ENCODE measurements around the gene KCTD17. TPM values are rescaled to one million over a fixed set of nuclear protein-coding genes. Genes with fewer than 3 reads are reported as not detected.

The KCTD17 gene, protein sequence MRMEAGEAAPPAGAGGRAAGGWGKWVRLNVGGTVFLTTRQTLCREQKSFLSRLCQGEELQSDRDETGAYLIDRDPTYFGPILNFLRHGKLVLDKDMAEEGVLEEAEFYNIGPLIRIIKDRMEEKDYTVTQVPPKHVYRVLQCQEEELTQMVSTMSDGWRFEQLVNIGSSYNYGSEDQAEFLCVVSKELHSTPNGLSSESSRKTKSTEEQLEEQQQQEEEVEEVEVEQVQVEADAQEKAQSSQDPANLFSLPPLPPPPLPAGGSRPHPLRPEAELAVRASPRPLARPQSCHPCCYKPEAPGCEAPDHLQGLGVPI
- 2.0 TPM for total RNA-seq

GRCh38 chr22:37051391-37052385 lies at the start of gene KCTD17:
TSS of gene KCTD17 (plus strand) at chr22:37051742. CDS start at chr22:37051761, 19 bp downstream.
- DNase-seq (ENCODE audit: low spot score) = peak; percentile 66

GRCh38 chr22:37001826-37002225 lies 49.7 kb upstream of the KCTD17 start:
- DNase-seq (ENCODE audit: low spot score) = no peak
- no peak for ATAC-seq

More at GRCh38 chr22:37051391-37052385, at the start of gene KCTD17:
- ATAC-seq = peak; percentile 85

- ATAC-seq (no peak), DNase-seq (ENCODE audit: low spot score) (no peak)
Observed at GRCh38 chr22:37002633-37003032, 48.9 kb upstream of the KCTD17 start.

- ATAC-seq (no peak), DNase-seq (ENCODE audit: low spot score) (no peak)
Observed at GRCh38 chr22:37007651-37008050, 43.9 kb upstream of the KCTD17 start.

DNA sequence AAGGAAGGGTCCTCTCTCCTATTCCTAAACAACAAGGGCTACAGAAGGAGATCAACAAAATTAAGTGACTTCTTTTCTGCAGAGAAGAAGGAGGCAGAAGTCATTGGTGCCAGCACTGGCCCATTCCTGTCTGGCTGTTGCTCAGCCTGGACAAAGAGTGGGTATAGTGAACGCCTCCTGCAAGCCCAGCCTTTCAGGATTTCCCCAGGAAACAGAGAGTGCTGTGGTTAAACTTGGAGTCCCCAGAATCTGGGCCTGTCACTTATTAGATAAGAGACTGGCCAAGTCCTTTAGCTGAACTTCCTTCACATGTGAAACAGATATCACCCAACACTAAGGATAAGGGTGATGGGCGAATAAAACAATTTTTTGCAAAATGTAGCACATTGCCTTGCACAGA lies 43.2 kb upstream of the KCTD17 start:
- ATAC-seq (no peak), DNase-seq (ENCODE audit: low spot score) (no peak)

GRCh38 chr22:37009490-37009889 lies 42.1 kb upstream of the KCTD17 start:
- DNase-seq (ENCODE audit: low spot score) = no peak
- no peak for ATAC-seq

DNA sequence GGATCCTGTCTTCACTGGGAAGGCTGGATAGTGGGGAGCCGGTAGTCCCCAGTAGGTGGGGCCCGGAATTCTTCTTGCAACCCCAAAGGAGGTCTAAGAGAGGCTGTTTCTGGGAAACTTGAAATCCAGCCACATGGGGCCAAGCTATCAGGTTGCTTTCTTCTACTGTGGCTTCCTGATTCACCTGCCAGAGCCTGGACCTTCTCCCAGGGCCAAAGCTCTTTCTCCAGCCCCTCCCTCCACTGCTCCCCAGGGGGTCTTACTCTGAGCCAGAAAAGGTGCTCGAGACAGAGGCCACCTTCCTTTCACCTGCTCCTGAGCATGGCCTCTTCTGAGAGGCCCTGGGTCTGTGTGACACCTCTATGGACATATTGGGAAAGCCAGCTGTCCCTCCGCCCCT lies 41.4 kb upstream of the KCTD17 start:
- no peak for ATAC-seq
- no peak for DNase-seq (ENCODE audit: low spot score)

DNA sequence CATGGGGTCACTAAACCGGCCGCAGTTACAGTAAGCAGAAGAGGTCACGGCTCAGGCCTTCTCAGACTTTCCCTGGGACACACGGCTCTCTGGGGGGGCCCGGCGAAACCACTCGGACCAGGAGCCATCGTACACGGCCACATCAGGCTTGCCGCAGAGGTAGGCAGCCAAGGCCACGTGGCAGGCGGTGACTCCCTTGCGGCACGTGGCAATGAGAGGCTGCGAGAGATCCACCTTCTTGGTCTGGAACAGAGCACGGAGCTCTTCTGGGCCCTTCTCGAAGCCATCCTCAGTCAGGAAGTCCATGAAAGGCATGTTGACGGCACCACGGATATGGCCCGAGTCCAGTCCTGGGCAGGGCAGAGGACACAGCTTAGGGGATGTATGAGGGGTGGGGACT lies 40.6 kb upstream of the KCTD17 start:
- DNase-seq (ENCODE audit: low spot score) (no peak), ATAC-seq (peak; percentile 16)

DNA sequence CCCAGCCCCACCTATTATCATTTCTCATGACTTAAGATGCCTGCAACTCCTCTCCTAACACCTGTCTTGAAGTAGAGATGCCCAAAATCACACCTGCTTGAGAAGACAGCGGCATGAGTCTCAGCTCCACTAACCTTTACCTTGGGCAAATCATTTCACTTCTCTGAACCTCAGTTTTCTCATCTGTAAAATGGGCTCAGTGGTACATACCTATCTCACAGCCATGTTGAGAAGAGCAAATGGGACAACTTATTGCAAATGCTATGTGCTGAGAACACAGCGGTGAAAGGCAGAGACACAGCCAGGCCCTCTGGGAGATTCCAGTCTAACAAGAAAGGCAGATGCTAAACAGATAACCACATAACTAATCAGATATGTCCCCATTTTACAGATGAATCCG lies 40.1 kb upstream of the KCTD17 start:
- no peak for DNase-seq (ENCODE audit: low spot score)
- no peak for ATAC-seq

DNA sequence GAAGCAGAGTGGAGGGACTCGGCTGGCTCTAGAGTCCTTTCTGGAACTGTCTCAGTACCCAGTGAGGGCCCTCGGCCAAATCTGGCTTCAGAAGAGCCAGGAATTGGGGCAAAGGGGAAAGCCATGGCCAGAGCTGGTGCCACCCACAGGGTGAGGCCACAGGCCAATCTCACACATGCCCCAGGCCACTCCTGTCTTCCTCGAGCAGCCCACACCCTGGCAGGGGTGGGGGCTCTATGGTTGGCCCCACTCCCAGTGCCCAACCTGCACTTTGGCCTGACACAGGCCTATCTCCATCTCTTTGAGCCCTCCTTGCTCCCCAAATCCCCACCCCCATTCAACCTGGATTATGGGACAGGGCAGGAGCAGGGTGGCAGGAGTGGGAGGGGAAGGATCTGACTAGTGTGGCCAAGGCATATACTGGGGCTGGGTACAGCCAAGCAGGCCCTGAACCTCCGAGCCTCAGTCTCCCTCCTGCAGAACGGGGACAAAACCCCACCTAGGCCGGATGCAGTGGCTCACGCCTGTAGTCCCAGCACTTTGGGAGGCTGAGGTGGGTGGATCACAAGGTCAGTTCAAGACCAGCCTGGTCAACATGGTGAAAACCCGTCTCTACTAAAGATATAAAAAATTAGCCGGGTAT lies 39.2 kb upstream of the KCTD17 start:
- ATAC-seq = peak; percentile 78

GRCh38 chr22:37012956-37013355 lies 38.6 kb upstream of the KCTD17 start:
- DNase-seq (ENCODE audit: low spot score) = peak; percentile 80
- peak; percentile 50 for ATAC-seq

More for the DNA sequence above, 39.2 kb upstream of the KCTD17 start:
- peak; percentile 96 for DNase-seq (ENCODE audit: low spot score)

DNA sequence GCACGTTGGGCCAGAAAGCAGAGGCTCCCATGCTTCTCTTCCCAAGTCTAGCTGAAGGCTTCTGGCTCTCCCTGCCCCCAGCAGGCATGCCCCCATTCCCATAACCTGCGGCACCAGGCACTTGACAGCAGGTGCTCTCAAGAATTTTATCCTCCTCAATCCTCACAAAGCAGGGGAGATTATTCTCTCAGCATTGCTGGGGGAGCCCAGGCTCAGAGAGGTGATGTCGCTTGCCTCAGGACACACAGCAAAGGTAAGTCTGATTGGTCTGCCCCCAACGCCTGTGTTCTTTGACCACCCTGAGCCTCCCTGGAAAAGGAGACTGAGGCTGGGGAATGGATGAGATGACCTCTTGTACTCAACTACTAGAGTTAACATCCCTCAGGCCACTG lies 37.1 kb upstream of the KCTD17 start:
- ATAC-seq (no peak), DNase-seq (ENCODE audit: low spot score) (no peak)

- ATAC-seq (no peak), DNase-seq (ENCODE audit: low spot score) (no peak)
Observed at GRCh38 chr22:37014835-37015586, 36.5 kb upstream of the KCTD17 start.

DNA sequence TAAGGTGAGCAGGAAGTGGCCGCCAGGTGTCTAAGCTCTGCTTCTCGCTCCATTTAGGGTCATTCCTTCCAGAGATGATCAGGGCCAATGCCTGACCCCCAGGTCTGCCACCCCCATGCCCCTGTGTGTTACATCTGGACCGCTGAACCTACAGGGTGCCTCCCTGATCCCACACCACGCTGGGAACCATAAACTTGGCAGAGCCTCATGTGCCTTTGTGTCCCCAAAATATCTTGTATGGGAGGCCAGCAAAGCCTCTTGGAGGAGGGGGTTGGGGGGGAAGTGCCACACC lies 36.0 kb upstream of the KCTD17 start:
- DNase-seq (ENCODE audit: low spot score) (no peak), ATAC-seq (no peak)

- DNase-seq (ENCODE audit: low spot score) = no peak
- ATAC-seq = no peak
Observed at GRCh38 chr22:37016134-37016910, 35.2 kb upstream of the KCTD17 start.

- DNase-seq (ENCODE audit: low spot score) (peak; percentile 82), ATAC-seq (peak; percentile 16)
Observed at GRCh38 chr22:37017356-37017755, 34.2 kb upstream of the KCTD17 start.

- DNase-seq (ENCODE audit: low spot score) (no peak), ATAC-seq (no peak)
Observed at GRCh38 chr22:37018086-37018814, 33.3 kb upstream of the KCTD17 start.

DNA sequence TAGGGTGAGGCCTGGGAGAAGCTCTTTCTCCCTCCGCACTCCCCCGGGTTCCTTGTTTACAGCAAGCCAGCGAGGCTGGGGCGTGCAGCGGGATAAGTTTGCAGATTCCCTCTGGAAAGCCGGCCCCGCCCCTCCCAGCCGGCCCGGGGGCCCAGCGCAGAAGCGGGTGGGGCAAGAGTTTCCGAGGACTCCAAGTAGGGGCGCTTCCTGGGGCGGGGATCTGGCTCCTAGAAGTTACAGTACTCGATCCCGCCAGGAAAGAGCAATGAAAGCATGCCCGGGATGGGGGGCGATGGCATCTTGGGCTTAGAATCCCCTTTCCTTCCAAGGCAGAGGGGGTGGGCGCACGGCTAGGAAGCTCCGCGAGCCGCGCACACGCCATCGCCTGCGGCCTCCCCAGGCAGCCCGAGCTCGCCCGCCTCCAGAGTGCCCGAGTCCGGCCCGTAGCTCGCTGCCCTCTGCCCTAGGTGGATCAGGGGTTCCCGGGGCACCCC lies 32.7 kb upstream of the KCTD17 start:
- ATAC-seq = peak; percentile 3

More for the DNA sequence above, 32.7 kb upstream of the KCTD17 start:
- peak; percentile 64 for DNase-seq (ENCODE audit: low spot score)

Measured in left lobe of liver (tissue), 2 donors.